HS-5 (cell line): ENCODE measurements around the gene FRAT2.
"Not testable (repeated sequence)": the region's sequence is repeated elsewhere in the genome, so short reads cannot be mapped to it uniquely, and the experiment has no call there.

ENCODE experiments used
- DNase-seq: peaks from one replicate; pipeline ENCODE4 v3.0.0-alpha.2; 2012; ENCODE audit warnings: low read depth

Gene FRAT2

GRCh38 chr10:97291357-97292096, 43.0 kb downstream of the FRAT2 start:
- DNase-seq: no peak

GRCh38 chr10:97290576-97291356, 43.8 kb downstream of the FRAT2 start:
- DNase-seq: not testable (repeated sequence)

GRCh38 chr10:97290076-97290475, 44.5 kb downstream of the FRAT2 start:
- DNase-seq: not testable (repeated sequence)
